Muscle of back (tissue), 13 donors: ENCODE results near the gene ASCC2. TPM values are rescaled to one million over a fixed set of nuclear protein-coding genes. Genes with fewer than 3 reads are reported as not detected.
"Not testable (repeated sequence)": the region's sequence is repeated elsewhere in the genome, so short reads cannot be mapped to it uniquely, and the experiment has no call there.

Experiments
- DNase-seq, 3 donors: peaks; one replicate each; pipeline versions ENCODE4 v3.0.0 to v3.0.0-alpha.2; 2013
- long read RNA-seq, 9 donors: transcript quantifications; one replicate each; lab custom pipeline, GENCODE V29; 2026
- polyA plus RNA-seq, 10 donors: library from polyadenylated mRNA; unstranded; fragments of 120-200 nt; gene quantifications; one replicate each; pipeline ENCODE4 v1.2.1, GENCODE V29; 2013; ENCODE audit not compliant: insufficient read length in 10 of 10

Gene ASCC2
- polyA plus RNA-seq = 10 to 100 TPM; 25.0 to 37.3 (median 31.6) TPM
- long read RNA-seq, donor 1, partial matches to known transcripts = 0 of 2 reads
- long read RNA-seq, donor 1, other reads (novel, unspliced or antisense) = 0 of 2 reads
- long read RNA-seq, donor 2, partial matches to known transcripts = 0 of 1 reads
- long read RNA-seq, donor 2, other reads (novel, unspliced or antisense) = 0 of 1 reads
- long read RNA-seq, donor 3 = 0 reads
- long read RNA-seq, donor 4 = 0 reads
- long read RNA-seq, donor 5, partial matches to known transcripts = 0 of 6 reads
- long read RNA-seq, donor 5, other reads (novel, unspliced or antisense) = 0 of 6 reads
- long read RNA-seq, donor 6, partial matches to known transcripts = 0 of 2 reads
- long read RNA-seq, donor 6, other reads (novel, unspliced or antisense) = 0 of 2 reads
- long read RNA-seq, donor 7, partial matches to known transcripts = 0 of 4 reads
- long read RNA-seq, donor 7, other reads (novel, unspliced or antisense) = 0 of 4 reads
- long read RNA-seq, donor 8, partial matches to known transcripts = 0 of 1 reads
- long read RNA-seq, donor 8, other reads (novel, unspliced or antisense) = 0 of 1 reads
- long read RNA-seq, donor 9, partial matches to known transcripts = 0 of 1 reads
- long read RNA-seq, donor 9, other reads (novel, unspliced or antisense) = 0 of 1 reads

- peak; percentile 97 to 99 (median 98) for DNase-seq
Measured at GRCh38 chr22:29837741-29838598, at the start of gene ASCC2. ASCC2 (minus strand) TSS chr22:29838274; CDS start chr22:29832325, 5,949 bp downstream.

- no peak for DNase-seq
Measured at GRCh38 chr22:29887358-29887757, 49.3 kb upstream of the ASCC2 start.

GRCh38 chr22:29886596-29886995 is 48.5 kb upstream of the ASCC2 start:
- DNase-seq = no peak

- DNase-seq = no peak
Measured at GRCh38 chr22:29885610-29886009, 47.5 kb upstream of the ASCC2 start.

GRCh38 chr22:29883775-29884097 is 45.7 kb upstream of the ASCC2 start:
- no peak for DNase-seq

- DNase-seq = peak; percentile 88 to 95 (median 93)
Measured at GRCh38 chr22:29883045-29883774, 45.1 kb upstream of the ASCC2 start, which contains the start of gene MTMR3. MTMR3 (plus strand) TSS chr22:29883174; CDS start chr22:29971060, 87,886 bp downstream.

- no peak for DNase-seq
Measured at GRCh38 chr22:29882716-29883044, 44.6 kb upstream of the ASCC2 start.

GRCh38 chr22:29879753-29880152 is 41.7 kb upstream of the ASCC2 start:
- no peak for DNase-seq

GRCh38 chr22:29877620-29878019 is 39.5 kb upstream of the ASCC2 start:
- DNase-seq = peak in 1 of 3 donors; percentile 19

- no peak for DNase-seq
Measured at GRCh38 chr22:29873943-29874342, 35.9 kb upstream of the ASCC2 start.

- no peak for DNase-seq
Measured at GRCh38 chr22:29872989-29873388, 34.9 kb upstream of the ASCC2 start.

- no peak for DNase-seq
Measured at GRCh38 chr22:29872144-29872893, 34.2 kb upstream of the ASCC2 start.

- peak in 1 of 3 donors; percentile 11 for DNase-seq
Measured at GRCh38 chr22:29871684-29872083, 33.6 kb upstream of the ASCC2 start.

- DNase-seq = no peak
Measured at GRCh38 chr22:29870574-29870973, 32.5 kb upstream of the ASCC2 start.

GRCh38 chr22:29867851-29868250 is 29.8 kb upstream of the ASCC2 start:
- no peak for DNase-seq

- DNase-seq = no peak
Measured at GRCh38 chr22:29867260-29867659, 29.2 kb upstream of the ASCC2 start.

- DNase-seq = not testable (repeated sequence)
Measured at GRCh38 chr22:29865572-29865971, 27.5 kb upstream of the ASCC2 start.

- DNase-seq = no peak
Measured at GRCh38 chr22:29861672-29862297, 23.7 kb upstream of the ASCC2 start.

GRCh38 chr22:29860006-29860766 is 22.1 kb upstream of the ASCC2 start:
- DNase-seq = no peak

- not testable (repeated sequence) for DNase-seq
Measured at GRCh38 chr22:29859030-29859429, 21.0 kb upstream of the ASCC2 start.
